ENCODE data around the gene OR10A2.

DNA sequence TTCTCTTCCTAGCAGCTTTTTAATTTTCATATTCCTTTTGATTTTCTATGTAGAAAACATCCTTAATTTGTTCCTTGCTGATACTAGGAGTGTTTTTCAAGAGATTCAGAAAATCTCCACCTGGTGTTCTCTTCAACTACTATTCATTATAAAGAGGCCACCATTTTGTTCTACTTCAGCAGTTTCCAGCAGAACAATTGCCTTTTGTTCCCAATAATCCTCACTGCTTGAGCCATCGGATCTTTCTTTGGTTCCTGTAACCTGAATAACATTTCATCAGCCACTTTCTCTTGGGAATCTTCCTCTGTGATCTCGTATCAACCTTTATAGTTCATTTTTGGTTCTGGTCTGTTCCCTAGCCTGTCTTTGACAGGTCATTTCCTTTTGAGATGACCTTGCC lies 19.2 kb upstream of the OR10A2 start:
- TF ChIP-seq, protein P1, sequence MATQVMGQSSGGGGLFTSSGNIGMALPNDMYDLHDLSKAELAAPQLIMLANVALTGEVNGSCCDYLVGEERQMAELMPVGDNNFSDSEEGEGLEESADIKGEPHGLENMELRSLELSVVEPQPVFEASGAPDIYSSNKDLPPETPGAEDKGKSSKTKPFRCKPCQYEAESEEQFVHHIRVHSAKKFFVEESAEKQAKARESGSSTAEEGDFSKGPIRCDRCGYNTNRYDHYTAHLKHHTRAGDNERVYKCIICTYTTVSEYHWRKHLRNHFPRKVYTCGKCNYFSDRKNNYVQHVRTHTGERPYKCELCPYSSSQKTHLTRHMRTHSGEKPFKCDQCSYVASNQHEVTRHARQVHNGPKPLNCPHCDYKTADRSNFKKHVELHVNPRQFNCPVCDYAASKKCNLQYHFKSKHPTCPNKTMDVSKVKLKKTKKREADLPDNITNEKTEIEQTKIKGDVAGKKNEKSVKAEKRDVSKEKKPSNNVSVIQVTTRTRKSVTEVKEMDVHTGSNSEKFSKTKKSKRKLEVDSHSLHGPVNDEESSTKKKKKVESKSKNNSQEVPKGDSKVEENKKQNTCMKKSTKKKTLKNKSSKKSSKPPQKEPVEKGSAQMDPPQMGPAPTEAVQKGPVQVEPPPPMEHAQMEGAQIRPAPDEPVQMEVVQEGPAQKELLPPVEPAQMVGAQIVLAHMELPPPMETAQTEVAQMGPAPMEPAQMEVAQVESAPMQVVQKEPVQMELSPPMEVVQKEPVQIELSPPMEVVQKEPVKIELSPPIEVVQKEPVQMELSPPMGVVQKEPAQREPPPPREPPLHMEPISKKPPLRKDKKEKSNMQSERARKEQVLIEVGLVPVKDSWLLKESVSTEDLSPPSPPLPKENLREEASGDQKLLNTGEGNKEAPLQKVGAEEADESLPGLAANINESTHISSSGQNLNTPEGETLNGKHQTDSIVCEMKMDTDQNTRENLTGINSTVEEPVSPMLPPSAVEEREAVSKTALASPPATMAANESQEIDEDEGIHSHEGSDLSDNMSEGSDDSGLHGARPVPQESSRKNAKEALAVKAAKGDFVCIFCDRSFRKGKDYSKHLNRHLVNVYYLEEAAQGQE (IDR thresholded peaks at IDR 0.05; ENCODE audit: low read depth, low read length): no peak
- TF ChIP-seq, protein P2, sequence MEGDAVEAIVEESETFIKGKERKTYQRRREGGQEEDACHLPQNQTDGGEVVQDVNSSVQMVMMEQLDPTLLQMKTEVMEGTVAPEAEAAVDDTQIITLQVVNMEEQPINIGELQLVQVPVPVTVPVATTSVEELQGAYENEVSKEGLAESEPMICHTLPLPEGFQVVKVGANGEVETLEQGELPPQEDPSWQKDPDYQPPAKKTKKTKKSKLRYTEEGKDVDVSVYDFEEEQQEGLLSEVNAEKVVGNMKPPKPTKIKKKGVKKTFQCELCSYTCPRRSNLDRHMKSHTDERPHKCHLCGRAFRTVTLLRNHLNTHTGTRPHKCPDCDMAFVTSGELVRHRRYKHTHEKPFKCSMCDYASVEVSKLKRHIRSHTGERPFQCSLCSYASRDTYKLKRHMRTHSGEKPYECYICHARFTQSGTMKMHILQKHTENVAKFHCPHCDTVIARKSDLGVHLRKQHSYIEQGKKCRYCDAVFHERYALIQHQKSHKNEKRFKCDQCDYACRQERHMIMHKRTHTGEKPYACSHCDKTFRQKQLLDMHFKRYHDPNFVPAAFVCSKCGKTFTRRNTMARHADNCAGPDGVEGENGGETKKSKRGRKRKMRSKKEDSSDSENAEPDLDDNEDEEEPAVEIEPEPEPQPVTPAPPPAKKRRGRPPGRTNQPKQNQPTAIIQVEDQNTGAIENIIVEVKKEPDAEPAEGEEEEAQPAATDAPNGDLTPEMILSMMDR (IDR thresholded peaks at IDR 0.05 in 2 of 3, conservative IDR thresholded peaks at IDR 0.05 in 1 of 3; ENCODE audit: control insufficient read depth in 2 of 3, extremely low read depth in 1 of 3, insufficient read depth in 1 of 3, low read depth in 3 of 3, low read length in 3 of 3): no peak
- TF ChIP-seq SREBF2 (IDR thresholded peaks at IDR 0.05; ENCODE audit: low read length) (no peak), SREBF1 (IDR thresholded peaks at IDR 0.05; ENCODE audit: low read length) (no peak), NFIC (IDR thresholded peaks at IDR 0.05; ENCODE audit: low read depth, low read length) (no peak), EZH2 (IDR thresholded peaks at IDR 0.05; ENCODE audit: borderline replicate concordance, control insufficient read depth, low read depth, low read length) (no peak)
